ENCODE measurements around the gene FAM25G.

Gene FAM25G

DNA sequence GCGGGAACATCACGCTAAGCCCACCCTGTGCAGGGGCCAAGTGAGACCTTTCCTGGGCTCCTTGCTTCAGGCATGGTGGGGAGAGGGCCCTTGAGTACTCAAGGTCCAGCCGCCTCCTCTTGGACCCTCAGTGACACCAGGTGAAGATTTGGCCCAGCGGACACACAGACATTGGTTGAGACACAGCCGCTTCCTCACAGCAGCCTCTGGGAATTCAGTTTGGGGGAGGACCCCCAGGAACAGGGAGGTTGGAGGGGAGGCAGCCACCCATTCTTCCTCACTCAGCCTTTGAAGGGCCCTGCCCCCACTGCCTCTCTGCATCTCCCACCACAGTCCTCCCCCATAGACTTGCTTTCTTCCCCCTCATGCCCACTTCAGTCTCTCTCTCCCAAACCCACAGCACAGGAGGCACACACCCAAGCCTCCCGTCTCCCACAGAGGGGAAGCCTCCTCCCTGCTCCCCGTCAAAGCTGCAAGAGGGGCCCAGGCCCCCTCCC, 39.5 kb downstream of the FAM25G start:
- peaks cover 10% of the 10 kb centered on the region for H3K27me3 ChIP-seq (ENCODE audit: insufficient read depth, low read length, poor library complexity)
- no peak for ATAC-seq (ENCODE audit: insufficient read depth, low read depth)
- no peak overlapping the region for H3K4me2 ChIP-seq (ENCODE audit: insufficient read depth, low read length)
- no peak for DNase-seq
- H3K4me1 ChIP-seq (ENCODE audit: insufficient read depth, low read length): no peaks in the 10 kb centered on the region
- H4K20me1 ChIP-seq (ENCODE audit: insufficient read depth, low read length): no peaks in the 10 kb centered on the region
- TF ChIP-seq, protein P1, sequence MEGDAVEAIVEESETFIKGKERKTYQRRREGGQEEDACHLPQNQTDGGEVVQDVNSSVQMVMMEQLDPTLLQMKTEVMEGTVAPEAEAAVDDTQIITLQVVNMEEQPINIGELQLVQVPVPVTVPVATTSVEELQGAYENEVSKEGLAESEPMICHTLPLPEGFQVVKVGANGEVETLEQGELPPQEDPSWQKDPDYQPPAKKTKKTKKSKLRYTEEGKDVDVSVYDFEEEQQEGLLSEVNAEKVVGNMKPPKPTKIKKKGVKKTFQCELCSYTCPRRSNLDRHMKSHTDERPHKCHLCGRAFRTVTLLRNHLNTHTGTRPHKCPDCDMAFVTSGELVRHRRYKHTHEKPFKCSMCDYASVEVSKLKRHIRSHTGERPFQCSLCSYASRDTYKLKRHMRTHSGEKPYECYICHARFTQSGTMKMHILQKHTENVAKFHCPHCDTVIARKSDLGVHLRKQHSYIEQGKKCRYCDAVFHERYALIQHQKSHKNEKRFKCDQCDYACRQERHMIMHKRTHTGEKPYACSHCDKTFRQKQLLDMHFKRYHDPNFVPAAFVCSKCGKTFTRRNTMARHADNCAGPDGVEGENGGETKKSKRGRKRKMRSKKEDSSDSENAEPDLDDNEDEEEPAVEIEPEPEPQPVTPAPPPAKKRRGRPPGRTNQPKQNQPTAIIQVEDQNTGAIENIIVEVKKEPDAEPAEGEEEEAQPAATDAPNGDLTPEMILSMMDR (IDR thresholded peaks at IDR 0.05; ENCODE audit: borderline replicate concordance, extremely low read depth, low read length, poor library complexity, severe bottlenecking): no peak
- TF ChIP-seq EZH2 (IDR thresholded peaks at IDR 0.05; ENCODE audit: borderline replicate concordance, low read depth, low read length, severe bottlenecking): no peak
- no peaks in the 10 kb centered on the region for H3K36me3 ChIP-seq (ENCODE audit: insufficient read depth, low read length)
- H3K9ac ChIP-seq (ENCODE audit: low read depth, low read length): no peak overlapping the region
- no peak overlapping the region for H3K27ac ChIP-seq (ENCODE audit: low read length)
- H3K9me3 ChIP-seq (ENCODE audit: insufficient read depth, low read length, severe bottlenecking): no peaks in the 10 kb centered on the region
- H2AFZ ChIP-seq (ENCODE audit: low read depth, low read length): no peak overlapping the region
- H3K4me3 ChIP-seq (ENCODE audit: low read depth in 1 of 2, low read length in 2 of 2): no peak overlapping the region
- H3K79me2 ChIP-seq (ENCODE audit: insufficient read depth, low read length): no peaks in the 10 kb centered on the region

DNA sequence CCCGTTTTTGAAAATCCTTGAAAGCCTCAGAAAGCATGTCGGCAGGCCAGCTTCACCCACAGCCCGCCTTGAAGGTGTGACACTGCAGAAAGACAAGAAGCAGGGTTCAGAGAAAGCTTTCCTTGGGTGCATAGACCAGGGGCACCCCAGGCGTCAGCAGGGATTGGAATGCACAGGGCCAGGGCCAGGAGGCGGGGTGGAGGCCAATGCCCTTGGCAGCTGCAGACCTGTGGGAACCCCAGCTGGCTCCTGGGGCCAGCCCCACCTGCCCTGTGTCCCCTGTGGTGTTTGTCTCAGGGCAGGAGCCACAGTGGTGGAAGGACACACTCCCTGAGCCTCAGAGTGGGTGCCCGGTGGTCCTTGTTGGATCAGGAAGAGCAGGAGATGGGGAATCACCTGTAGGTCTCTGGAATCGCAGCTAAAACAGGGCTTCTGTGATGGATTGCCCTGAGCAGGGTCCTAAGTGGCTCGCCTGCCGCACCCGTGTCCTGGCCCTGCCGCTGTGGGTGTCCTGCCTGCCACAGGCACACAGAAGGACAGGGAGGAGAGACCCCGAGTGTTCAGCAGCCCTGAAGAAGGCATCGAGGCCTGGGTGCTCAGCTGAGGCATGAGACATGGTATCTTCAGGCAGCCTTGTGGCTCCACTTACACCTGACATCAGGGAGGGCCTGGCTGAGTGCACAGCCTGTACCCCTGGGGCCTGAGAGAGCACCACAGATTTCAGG, 40.1 kb downstream of the FAM25G start:
- no peak overlapping the region for H3K27ac ChIP-seq (ENCODE audit: low read length)
- no peak overlapping the region for H3K9ac ChIP-seq (ENCODE audit: low read depth, low read length)
- H4K20me1 ChIP-seq (ENCODE audit: insufficient read depth, low read length): no peaks in the 10 kb centered on the region
- H2AFZ ChIP-seq (ENCODE audit: low read depth, low read length): no peak overlapping the region
- no peaks in the 10 kb centered on the region for H3K4me1 ChIP-seq (ENCODE audit: insufficient read depth, low read length)
- no peak overlapping the region for H3K4me2 ChIP-seq (ENCODE audit: insufficient read depth, low read length)
- H3K4me3 ChIP-seq (ENCODE audit: low read depth in 1 of 2, low read length in 2 of 2): no peak overlapping the region
- ATAC-seq (ENCODE audit: insufficient read depth, low read depth) (no peak), DNase-seq (no peak)
- peaks cover 10% of the 10 kb centered on the region for H3K27me3 ChIP-seq (ENCODE audit: insufficient read depth, low read length, poor library complexity)
- no peaks in the 10 kb centered on the region for H3K36me3 ChIP-seq (ENCODE audit: insufficient read depth, low read length)
- H3K9me3 ChIP-seq (ENCODE audit: insufficient read depth, low read length, severe bottlenecking): no peaks in the 10 kb centered on the region
- no peak for TF ChIP-seq EZH2 (IDR thresholded peaks at IDR 0.05; ENCODE audit: borderline replicate concordance, low read depth, low read length, severe bottlenecking)
- TF ChIP-seq, protein P1 (IDR thresholded peaks at IDR 0.05; ENCODE audit: borderline replicate concordance, extremely low read depth, low read length, poor library complexity, severe bottlenecking): no peak
- no peaks in the 10 kb centered on the region for H3K79me2 ChIP-seq (ENCODE audit: insufficient read depth, low read length)

DNA sequence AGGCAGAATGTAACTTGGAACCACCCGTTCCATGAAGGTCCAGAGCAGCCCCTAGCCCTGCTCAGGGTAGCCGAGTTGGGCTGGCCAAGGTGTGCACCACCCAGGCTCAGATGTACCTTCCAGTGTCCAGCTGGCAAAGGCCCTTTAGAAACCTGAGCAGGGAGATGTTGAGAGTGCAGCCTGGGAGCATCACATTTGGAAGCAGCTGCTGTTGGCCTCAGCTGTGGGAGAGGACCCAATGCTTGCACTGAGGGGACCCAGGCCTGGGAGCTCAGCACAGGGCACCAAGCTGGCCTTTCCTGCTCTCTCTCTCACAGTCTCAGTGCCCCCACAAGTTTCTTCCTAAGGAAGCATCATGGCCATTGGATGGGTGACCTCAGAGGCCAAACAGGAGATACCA, 41.1 kb downstream of the FAM25G start:
- H3K27me3 ChIP-seq (ENCODE audit: insufficient read depth, low read length, poor library complexity): peaks cover 10% of the 10 kb centered on the region
- H2AFZ ChIP-seq (ENCODE audit: low read depth, low read length): no peak overlapping the region
- ATAC-seq (ENCODE audit: insufficient read depth, low read depth) (no peak), DNase-seq (no peak)
- no peaks in the 10 kb centered on the region for H3K36me3 ChIP-seq (ENCODE audit: insufficient read depth, low read length)
- no peak overlapping the region for H3K27ac ChIP-seq (ENCODE audit: low read length)
- H3K9me3 ChIP-seq (ENCODE audit: insufficient read depth, low read length, severe bottlenecking): no peaks in the 10 kb centered on the region
- H3K4me3 ChIP-seq (ENCODE audit: low read depth in 1 of 2, low read length in 2 of 2): no peak overlapping the region
- H4K20me1 ChIP-seq (ENCODE audit: insufficient read depth, low read length): no peaks in the 10 kb centered on the region
- no peaks in the 10 kb centered on the region for H3K4me1 ChIP-seq (ENCODE audit: insufficient read depth, low read length)
- no peak overlapping the region for H3K9ac ChIP-seq (ENCODE audit: low read depth, low read length)
- H3K79me2 ChIP-seq (ENCODE audit: insufficient read depth, low read length): no peaks in the 10 kb centered on the region
- TF ChIP-seq EZH2 (IDR thresholded peaks at IDR 0.05; ENCODE audit: borderline replicate concordance, low read depth, low read length, severe bottlenecking): no peak
- TF ChIP-seq, protein P1 (IDR thresholded peaks at IDR 0.05; ENCODE audit: borderline replicate concordance, extremely low read depth, low read length, poor library complexity, severe bottlenecking): no peak
- H3K4me2 ChIP-seq (ENCODE audit: insufficient read depth, low read length): no peak overlapping the region
